GM12873 (cell line): ENCODE data around the gene B4GALT1.

Experiments used
- TF ChIP-seq, protein P1 (sequence below): IDR thresholded peaks from 2 replicates; pipeline ENCODE4 v1.5.1; 2012; ENCODE audit warnings: low read depth, mild to moderate bottlenecking, moderate library complexity, low read length, control low read depth; ENCODE audit not compliant: insufficient read depth; ENCODE audit errors: missing control alignments

The B4GALT1 gene

DNA sequence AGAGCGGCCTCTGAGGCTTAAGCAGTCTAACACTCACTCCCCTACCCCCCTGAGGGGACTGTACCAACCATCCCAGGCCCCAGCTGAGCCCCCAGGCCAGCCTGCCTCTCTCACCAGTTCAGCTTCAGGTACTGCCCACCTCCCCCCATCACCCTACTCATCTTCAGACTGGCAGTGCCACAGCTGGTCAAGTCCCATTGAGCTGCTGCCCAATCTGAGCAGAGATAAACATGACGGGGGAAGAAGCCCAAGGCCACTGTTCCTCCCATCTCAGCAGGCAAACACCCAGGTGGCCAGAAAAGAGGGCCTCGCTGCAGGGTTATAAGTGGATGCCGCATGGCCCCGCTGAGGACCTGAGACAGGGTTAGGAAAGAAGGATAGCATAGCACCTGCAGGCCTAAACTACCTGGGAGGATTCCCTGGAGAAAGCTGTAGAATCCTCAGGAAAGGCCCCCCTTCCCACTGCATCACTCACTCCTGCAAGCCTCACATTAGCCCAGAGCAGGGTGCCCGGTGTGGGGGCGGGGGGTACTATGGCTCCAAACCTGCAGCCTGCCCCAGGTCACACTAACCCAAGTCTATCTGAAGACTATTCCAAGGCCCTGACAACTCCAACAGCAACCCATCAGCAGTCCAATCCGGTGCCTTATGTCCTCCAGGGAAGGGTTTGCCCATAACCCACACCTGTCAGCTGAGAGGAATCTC, 3.6 kb downstream of the B4GALT1 start:
- TF ChIP-seq, protein P1, sequence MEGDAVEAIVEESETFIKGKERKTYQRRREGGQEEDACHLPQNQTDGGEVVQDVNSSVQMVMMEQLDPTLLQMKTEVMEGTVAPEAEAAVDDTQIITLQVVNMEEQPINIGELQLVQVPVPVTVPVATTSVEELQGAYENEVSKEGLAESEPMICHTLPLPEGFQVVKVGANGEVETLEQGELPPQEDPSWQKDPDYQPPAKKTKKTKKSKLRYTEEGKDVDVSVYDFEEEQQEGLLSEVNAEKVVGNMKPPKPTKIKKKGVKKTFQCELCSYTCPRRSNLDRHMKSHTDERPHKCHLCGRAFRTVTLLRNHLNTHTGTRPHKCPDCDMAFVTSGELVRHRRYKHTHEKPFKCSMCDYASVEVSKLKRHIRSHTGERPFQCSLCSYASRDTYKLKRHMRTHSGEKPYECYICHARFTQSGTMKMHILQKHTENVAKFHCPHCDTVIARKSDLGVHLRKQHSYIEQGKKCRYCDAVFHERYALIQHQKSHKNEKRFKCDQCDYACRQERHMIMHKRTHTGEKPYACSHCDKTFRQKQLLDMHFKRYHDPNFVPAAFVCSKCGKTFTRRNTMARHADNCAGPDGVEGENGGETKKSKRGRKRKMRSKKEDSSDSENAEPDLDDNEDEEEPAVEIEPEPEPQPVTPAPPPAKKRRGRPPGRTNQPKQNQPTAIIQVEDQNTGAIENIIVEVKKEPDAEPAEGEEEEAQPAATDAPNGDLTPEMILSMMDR: no peak

DNA sequence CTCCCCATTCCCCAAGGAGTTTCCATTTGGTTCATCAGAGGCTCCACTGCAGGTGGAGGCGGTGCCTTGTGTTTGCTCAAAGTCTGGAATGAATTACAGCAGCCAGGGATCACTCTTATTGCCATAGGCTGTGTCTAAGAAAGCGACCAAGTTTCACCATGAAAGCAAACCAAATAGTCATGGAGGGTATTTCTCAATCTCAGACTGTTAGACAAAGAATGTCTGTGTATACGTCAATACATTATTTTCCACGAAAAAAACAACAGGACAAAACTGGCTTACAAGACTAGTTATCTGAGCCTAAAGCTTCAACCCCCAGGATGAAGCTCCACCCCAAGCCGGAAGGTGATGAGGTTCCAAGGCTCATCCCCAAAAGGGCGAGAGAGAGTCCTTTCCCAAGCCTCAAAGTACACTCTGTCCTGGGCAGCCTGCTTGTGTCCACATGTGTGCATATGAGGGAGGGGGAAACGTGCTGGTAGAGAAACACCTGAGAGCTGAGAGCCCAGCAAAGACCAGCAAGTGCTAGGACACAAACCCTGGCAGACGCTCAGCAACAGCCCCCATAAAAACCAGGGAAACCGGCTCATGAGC, 4.3 kb downstream of the B4GALT1 start:
- TF ChIP-seq, protein P1: no peak

DNA sequence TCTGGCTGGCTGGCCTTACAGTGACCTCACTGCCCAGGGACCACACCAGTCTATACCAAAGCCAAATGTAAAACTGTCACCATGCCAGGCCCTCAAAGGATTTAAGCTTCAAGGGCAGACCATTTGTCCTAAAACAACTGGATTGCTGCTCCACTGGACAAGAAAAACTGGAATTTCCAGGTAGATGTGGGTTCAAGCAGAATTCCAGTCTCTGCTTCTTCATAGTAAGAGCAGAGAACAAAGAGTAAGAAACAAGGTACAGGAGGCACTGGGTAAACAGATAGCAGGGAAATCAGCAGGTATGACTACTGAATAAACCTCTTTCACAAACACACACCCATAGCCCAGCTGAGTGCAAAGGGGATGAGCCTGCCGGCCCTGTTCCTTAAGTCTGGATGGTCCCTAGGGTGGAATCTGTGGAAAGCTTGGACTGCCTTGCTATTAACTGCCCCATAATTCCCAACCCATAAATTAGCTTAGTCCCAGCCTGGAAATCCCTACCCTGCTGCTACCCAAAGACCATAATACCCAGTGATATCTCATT, 5.5 kb downstream of the B4GALT1 start:
- TF ChIP-seq, protein P1: no peak

DNA sequence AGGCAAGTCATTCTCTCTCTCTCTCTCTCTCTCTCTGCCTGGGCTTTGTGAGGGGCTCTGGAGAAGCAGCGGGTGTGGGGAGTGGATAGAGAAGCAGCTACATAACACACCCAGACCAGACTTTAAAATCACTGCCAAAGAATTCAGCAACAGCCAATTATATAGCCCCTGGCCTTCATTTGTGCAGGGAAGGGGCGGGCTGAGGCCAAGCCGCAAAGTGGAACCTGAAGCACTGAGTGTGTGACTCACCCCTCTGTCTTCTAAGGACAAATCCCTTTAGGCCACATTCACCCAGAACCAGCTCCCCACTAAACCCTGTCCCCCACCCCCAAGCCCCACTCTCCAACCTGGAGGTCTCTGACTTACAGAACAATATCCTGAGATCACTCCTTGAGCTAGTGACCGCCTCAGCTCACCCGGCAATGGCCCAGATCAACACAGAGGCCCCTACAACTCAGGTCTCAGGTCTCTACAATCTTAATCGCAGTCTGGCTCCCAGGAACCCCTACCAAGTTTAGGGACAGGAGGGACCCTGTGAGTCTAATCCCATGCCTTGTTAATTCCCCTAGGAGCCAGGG, 6.0 kb downstream of the B4GALT1 start:
- TF ChIP-seq, protein P1: no peak

DNA sequence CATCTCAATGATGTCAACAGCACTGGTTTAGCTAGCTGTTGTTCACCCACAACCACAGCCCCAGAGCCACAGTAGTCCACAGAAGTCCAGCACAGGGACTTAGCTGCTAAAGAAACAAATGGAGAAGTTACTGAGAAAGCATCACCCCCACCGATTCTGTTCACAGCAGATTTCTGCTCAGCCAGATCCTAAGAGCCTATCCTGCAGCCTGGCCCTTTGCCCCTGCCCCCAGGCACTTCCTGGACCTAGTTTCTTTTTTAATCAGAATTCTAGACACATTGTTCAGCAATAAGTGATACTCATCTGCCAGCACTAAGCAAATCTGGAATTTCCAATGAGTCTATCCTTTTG, 7.4 kb downstream of the B4GALT1 start:
- TF ChIP-seq, protein P1: no peak

DNA sequence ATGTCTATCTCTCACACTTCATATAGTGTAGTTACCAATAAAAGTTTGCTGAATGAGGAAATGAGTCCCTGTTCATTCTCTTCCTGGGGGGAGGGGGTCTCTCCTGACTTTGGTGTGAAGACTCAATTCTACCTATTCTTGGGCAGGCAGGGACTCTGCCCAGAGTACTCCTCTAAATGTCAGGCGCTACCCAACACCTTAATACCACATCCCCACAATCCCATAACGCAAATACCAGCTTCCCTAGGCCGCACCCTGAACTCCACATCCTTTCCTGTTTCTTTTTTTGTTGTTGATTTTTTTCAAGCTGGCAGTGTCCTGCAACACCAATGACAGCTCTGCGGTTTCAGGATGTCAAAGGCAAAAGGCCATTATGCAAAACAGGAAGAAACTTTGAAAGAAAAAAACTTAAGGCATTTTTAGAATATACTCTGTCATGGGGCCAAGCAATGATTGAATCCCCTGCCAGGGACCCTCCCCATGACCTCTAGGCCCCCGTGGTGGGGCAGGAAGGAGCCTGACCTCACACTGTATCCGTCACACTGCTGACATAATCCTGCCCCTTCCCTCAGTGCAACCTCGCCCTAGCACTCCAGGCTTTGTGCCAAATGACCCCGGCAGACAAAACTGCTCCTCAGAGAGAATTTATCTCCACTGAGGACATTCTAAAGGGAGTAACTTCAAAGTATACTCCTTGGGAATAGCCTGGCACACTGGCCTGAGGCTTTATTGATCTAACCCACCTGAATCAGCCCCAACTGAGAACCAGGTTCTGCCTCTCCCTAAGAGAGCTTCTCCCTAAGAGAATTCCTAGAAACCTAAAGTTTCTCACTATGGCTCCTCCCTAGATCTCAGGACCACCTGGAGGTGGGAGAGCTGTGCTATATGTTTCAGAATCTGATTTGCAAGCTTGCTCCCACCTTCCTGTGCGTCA, 8.0 kb downstream of the B4GALT1 start:
- TF ChIP-seq, protein P1: no peak
